Measurements from ENCODE around the gene RGS6. TPM values are rescaled to one million over a fixed set of nuclear protein-coding genes. Genes with fewer than 3 reads are reported as not detected.
"Not testable (repeated sequence)": the region's sequence is repeated elsewhere in the genome, so short reads cannot be mapped to it uniquely, and the experiment has no call there.

RGS6 gene
- total and polyA plus RNA-seq, 8 donors: 0.12 to 4.1 (median 2.8) TPM

DNA sequence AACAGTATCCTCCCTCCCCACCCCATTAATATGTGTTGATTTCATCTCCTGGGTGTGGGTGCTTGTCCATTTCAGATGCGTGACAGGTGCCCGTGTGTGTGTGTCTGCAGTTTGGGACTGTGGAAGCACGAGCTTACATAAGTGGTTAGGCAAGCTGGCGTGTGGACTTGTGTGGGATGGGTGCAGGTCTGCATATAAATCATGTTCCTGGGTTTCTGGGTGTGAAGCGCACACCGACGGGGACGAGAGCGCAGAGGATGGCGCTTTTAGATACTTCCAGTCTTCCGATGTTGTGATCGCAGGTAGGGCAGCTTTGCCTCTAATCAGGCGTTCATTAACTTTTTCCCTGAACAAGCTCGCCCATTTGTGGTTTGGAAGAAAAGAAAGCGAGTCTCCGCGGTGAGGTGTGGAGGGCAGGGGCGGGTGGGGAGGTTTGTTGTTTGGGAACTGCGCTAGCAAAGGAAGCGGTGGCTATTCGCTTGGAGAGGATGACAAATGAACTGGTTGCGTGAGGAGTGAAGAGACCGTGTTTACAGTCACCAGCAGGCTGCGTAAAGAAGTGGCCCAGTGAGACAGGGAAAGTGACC lies 865 bp downstream of the RGS6 start:
- H3K4me1 ChIP-seq: peaks cover 0 to 18% of the 10 kb centered on the region in 2 donors
- no peak overlapping the region for H3K27ac ChIP-seq
- peaks cover 39 to 65% of the 10 kb centered on the region in 2 donors for H3K27me3 ChIP-seq
- no peaks in the 10 kb centered on the region for H3K9me3 ChIP-seq
- TF ChIP-seq, protein P1, sequence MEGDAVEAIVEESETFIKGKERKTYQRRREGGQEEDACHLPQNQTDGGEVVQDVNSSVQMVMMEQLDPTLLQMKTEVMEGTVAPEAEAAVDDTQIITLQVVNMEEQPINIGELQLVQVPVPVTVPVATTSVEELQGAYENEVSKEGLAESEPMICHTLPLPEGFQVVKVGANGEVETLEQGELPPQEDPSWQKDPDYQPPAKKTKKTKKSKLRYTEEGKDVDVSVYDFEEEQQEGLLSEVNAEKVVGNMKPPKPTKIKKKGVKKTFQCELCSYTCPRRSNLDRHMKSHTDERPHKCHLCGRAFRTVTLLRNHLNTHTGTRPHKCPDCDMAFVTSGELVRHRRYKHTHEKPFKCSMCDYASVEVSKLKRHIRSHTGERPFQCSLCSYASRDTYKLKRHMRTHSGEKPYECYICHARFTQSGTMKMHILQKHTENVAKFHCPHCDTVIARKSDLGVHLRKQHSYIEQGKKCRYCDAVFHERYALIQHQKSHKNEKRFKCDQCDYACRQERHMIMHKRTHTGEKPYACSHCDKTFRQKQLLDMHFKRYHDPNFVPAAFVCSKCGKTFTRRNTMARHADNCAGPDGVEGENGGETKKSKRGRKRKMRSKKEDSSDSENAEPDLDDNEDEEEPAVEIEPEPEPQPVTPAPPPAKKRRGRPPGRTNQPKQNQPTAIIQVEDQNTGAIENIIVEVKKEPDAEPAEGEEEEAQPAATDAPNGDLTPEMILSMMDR (IDR thresholded peaks at IDR 0.05): no peak
- DNase-seq (peak in 2 of 4 donors; percentile 9 to 18), ATAC-seq (peak; percentile 15)
- H3K36me3 ChIP-seq: no peaks in the 10 kb centered on the region
- intact Hi-C loops (cut with DNase I): no loop called here
- peak overlapping the region in 1 of 2 donors; percentile 27 for H3K4me3 ChIP-seq

DNA sequence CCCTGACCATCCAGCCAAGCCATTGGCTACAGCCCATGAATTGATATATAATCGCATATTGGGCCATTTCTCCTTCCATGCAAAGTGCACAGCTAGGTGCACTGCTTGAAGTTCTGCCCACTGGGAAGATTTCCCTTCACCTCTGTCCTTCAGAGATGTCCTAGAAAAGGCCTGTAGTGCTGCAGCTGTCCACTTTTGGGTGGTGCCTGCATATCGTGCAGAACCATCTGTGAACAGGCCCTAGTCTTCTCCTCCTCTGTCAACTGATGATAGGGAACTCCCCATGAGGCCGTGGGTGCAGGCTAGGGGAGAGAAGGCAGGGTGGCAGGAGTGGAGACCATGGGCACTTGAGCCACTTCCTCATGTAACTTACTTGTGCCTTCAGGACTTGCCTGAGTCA lies 6.0 kb downstream of the RGS6 start:
- Histone ChIP-seq H3K27me3 (peaks cover 14 to 30% of the 10 kb centered on the region in 2 donors), H3K9me3 (peaks cover 0 to 24% of the 10 kb centered on the region in 2 donors)
- H3K4me3 ChIP-seq; intact Hi-C loops (cut with DNase I); ATAC-seq; H3K27ac ChIP-seq; DNase-seq; H3K36me3 ChIP-seq; H3K4me1 ChIP-seq: not testable (repeated sequence)

DNA sequence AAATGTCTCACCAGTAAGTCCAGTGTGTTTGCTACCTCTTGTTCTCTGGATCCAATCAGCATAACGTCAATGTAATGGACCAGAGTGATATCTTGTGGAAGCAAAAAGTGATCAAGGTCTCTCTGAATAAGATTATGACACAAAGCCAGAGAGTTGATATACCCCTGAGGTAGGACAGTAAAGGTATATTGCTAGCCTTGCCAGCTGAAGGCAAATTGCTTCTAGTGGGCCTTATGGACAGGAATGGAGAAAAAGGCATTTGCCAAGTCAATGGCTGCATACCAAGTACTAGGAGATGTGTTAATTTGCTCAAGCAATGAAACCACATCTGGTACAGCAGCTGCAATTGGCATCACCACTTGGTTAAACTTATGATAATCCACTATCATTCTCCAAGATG lies 7.1 kb downstream of the RGS6 start:
- H3K27ac ChIP-seq; H3K36me3 ChIP-seq; H3K4me3 ChIP-seq; intact Hi-C loops (cut with DNase I); H3K4me1 ChIP-seq; ATAC-seq; DNase-seq: not testable (repeated sequence)
- Histone ChIP-seq H3K9me3 (peaks cover 0 to 24% of the 10 kb centered on the region in 2 donors), H3K27me3 (peaks cover 4 to 19% of the 10 kb centered on the region in 2 donors)

DNA sequence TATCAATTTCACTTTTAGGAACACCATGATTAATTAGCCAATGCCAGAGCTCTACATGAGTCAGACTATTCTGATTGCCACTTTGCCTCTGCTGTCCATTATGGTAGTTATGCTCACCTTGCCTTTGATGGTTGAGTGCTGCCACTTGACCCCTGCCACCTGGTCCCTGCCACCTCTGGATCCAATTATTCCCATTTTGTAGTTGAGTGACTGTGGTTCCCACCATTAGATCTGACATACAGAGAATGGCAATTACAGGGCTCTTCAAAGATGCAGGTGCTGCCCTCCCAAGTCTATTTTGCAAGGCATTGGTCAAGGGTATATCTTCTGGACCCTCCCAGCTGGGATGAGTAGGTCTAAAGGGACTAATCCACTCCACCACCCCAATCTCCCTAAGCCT lies 8.3 kb downstream of the RGS6 start:
- H3K27me3 ChIP-seq; ATAC-seq; H3K27ac ChIP-seq; H3K4me1 ChIP-seq; DNase-seq; H3K4me3 ChIP-seq; intact Hi-C loops (cut with DNase I); H3K36me3 ChIP-seq: not testable (repeated sequence)
- peaks cover 0 to 24% of the 10 kb centered on the region in 2 donors for H3K9me3 ChIP-seq

DNA sequence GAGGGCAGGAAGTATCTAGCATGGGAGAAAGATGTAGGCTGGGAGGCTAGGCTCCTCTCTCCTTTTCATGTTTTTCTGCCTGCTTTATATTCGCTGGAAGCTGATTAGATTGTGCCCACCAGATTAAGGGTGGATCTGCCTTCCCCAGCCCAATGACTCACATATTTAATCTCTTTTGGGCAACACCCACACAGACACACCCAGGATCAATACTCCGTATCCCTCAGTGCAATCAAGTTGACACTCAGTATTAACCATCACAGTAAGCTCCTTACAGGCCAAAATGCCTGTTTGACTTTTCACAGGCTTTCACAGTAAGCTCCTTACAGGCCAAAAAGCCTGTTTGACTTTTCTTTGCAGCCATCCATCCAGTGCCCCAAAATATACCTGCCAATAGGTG lies 9.4 kb downstream of the RGS6 start:
- H3K36me3 ChIP-seq; H3K4me3 ChIP-seq; H3K27me3 ChIP-seq; intact Hi-C loops (cut with DNase I); DNase-seq; H3K4me1 ChIP-seq; ATAC-seq; H3K27ac ChIP-seq: not testable (repeated sequence)
- H3K9me3 ChIP-seq: peaks cover 0 to 24% of the 10 kb centered on the region in 2 donors

DNA sequence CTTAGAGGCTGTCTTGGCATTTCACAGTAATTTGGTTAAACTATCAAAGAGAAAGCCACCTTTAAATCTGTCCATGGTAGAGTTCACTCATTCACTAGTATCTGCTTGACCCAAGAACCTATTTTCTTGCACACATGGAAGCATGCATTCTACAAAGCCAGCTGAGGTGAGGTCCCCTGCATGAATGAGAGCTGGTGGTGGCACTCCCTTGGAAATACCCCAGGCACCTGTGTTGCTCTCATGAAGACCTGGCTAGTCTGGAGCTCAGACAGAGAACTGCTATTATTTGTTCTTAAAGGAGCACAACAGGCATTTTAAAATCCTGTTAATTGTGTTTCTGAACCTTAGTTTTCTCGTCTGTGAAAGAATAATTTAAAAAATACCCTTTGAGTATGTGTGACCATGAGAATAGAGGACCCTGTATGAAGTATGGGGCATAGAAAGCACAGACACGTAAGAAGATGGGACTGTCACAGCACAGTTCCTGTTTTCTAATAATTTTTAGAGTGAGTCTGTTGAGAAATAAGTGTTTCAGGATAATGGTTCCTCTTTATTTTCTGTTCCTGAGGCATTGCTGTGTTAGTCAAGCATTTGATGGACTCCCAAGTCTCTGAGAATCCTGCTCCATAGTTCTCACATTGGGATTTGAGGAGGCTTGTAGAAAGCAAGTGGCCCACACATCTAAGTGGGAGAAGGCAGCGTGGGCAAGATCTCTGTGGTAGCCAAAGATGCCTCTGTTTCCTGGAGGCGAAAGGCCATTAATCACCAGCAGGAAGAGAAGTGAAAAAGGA lies 10.9 kb downstream of the RGS6 start:
- Histone ChIP-seq H3K36me3 (no peaks in the 10 kb centered on the region), H3K4me3 (no peak overlapping the region), H3K27ac (no peak overlapping the region), H3K4me1 (no peaks in the 10 kb centered on the region), H3K27me3 (no peaks in the 10 kb centered on the region), H3K9me3 (peaks cover 0 to 24% of the 10 kb centered on the region in 2 donors)
- TF ChIP-seq, protein P1 (IDR thresholded peaks at IDR 0.05): no peak
- ATAC-seq (no peak), DNase-seq (no peak)
- intact Hi-C loops (cut with DNase I): no loop called here

DNA sequence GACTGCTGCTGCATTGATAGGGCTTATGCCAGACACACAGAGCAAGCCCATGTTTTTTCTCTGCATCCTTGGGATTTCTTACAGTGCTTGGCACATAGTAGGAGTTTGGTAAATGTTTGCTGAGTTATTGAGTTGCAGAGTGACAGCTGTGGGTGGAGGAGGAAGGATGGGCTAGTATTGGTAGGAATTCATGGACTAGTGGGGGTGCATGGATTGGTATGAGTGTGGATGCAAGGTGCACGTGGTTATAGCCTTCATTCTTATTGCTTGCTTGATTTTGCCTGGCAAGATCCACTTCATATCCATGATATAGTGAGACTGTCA lies 11.4 kb downstream of the RGS6 start:
- Histone ChIP-seq H3K4me3 (no peak overlapping the region), H3K9me3 (peaks cover 0 to 24% of the 10 kb centered on the region in 2 donors), H3K4me1 (no peaks in the 10 kb centered on the region), H3K27me3 (no peaks in the 10 kb centered on the region), H3K36me3 (no peaks in the 10 kb centered on the region), H3K27ac (no peak overlapping the region)
- intact Hi-C loops (cut with DNase I): no loop called here
- TF ChIP-seq, protein P1 (IDR thresholded peaks at IDR 0.05): no peak
- DNase-seq (no peak), ATAC-seq (no peak)

All from left lung (tissue), 10 donors.